ENCODE data around the gene LGALS13.

Gene LGALS13

DNA sequence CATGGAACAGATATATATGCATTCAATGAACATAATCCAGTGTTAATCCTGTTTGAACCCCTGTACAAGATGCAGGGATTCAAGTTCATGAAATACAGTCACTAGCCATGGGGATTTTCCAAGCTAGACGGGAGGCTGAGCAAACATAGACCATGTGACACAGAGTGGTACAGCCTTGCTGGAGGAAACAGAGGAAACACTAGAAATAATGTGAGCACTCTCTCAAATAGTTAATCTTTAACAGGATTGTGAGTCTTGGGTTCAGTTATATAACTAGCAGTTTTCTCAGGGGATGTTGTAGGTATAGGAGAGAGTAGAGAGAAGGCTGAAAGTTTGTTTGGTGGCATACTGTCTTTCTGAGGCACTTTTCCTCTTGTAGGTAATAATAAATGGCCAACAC lies 39.4 kb downstream of the LGALS13 start:
- H3K4me3 ChIP-seq (ENCODE audit: low read depth, low read length), result no peak overlapping the region
- TF ChIP-seq, protein P1, sequence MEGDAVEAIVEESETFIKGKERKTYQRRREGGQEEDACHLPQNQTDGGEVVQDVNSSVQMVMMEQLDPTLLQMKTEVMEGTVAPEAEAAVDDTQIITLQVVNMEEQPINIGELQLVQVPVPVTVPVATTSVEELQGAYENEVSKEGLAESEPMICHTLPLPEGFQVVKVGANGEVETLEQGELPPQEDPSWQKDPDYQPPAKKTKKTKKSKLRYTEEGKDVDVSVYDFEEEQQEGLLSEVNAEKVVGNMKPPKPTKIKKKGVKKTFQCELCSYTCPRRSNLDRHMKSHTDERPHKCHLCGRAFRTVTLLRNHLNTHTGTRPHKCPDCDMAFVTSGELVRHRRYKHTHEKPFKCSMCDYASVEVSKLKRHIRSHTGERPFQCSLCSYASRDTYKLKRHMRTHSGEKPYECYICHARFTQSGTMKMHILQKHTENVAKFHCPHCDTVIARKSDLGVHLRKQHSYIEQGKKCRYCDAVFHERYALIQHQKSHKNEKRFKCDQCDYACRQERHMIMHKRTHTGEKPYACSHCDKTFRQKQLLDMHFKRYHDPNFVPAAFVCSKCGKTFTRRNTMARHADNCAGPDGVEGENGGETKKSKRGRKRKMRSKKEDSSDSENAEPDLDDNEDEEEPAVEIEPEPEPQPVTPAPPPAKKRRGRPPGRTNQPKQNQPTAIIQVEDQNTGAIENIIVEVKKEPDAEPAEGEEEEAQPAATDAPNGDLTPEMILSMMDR (IDR thresholded peaks at IDR 0.05; ENCODE audit: low read depth, low read length), result no peak

DNA sequence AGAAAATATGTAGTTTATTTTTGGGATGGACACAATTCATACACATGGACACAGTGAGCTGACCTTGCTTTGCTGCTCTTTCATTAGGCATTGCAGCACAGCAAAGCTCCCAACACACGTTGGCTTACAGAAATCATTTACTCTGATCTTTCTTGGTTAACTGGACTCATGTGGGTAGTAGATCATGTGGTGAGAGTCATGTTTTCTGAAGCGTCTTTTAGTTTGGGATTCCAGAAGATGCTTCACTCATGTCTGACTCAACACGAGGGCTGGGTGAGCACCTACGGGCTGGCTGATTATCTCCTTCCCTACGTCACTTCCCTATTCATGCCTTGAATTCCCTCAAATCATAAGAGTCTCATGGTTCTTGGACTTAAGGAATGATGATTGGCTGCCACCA lies 41.3 kb downstream of the LGALS13 start:
- TF ChIP-seq, protein P1 (IDR thresholded peaks at IDR 0.05; ENCODE audit: low read depth, low read length), result no peak
- no peak overlapping the region for H3K4me3 ChIP-seq (ENCODE audit: low read depth, low read length)

DNA sequence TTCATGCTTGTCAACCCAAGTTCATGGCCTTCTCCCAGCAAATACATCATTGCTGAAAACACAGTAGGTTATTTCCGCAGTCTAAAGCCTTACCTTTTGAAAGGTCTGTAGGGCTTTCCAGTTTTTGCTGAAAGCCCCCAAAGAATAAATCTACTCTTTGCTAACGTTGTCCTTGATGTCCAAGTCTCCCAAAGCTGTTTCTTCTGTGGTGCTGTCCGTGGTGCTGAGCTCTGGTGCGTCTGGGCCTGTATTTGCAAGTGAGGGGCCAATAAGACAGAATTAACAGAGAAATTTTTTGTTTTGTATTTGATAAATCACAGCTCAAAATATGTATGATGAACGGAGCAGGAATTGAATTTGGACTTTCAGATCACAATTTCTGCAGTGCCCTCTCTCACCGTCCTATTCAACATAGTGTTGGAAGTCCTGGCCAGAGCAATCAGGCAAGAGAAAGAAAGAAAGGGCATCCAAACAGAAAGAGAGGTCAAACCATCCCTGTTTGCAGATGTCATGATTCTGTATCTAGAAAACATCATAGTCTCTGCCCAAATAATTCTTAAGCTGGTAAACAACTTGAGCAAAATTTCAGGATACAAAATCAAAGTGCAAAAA lies 43.6 kb downstream of the LGALS13 start:
- TF ChIP-seq, protein P1 (IDR thresholded peaks at IDR 0.05; ENCODE audit: low read depth, low read length), result no peak
- H3K4me3 ChIP-seq (ENCODE audit: low read depth, low read length), result no peak overlapping the region

DNA sequence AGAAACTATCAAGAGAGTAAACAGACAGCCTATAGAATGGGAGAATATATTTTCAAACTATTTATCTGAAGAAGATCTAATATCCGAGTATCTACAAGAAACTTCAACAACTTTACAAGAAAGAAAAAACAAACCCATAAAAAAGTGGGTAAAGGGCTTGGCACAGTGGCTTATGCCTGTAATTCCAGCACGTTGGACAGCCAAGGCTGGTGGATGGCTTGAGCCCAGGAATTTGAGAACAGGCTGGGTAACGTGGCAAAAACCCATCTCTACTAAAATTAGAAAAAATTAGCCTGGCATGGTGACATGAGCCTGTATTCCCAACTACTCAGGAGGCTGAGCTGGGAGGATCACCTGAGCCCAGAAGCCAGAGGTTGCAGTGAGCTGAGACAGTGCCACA lies 45.6 kb downstream of the LGALS13 start:
- TF ChIP-seq, protein P1 (IDR thresholded peaks at IDR 0.05; ENCODE audit: low read depth, low read length), result no peak
- H3K4me3 ChIP-seq (ENCODE audit: low read depth, low read length), result no peak overlapping the region

DNA sequence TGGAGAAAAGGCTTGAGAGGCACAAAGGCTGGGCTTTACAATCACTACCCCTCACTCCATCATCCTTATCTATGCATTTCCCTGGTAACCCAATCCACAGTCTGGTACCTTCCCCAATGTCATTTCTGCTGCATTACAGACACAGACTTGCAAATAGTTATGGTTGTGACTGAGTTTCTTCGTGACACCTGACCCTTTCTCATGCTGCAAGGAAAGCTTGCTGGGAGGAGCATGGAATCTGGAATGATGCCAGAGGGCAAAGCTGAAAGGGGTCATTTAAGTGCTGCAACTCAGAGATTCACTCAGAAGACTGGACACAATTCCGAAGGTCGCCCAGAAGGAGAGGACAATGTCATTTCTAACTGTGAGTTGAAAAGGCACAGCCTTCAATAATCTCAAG lies 53.3 kb downstream of the LGALS13 start, which contains the start of gene LGALS16:
TSS of gene LGALS16 (plus strand) at position 301 of the 400 bp plus-strand sequence. CDS start at position 350, 49 bp downstream.
- no peak within 1 kb of the TSS for H3K4me3 ChIP-seq (ENCODE audit: low read depth, low read length)
- TF ChIP-seq, protein P1 (IDR thresholded peaks at IDR 0.05; ENCODE audit: low read depth, low read length), result no peak

All from WI38 (cell line).